Measurements from ENCODE around the gene SCFD2. TPM values are rescaled to one million over a fixed set of nuclear protein-coding genes. Genes with fewer than 3 reads are reported as not detected.
A peak's percentile ranks its signal among the peaks of the same experiment; 100 is the strongest.

Gene SCFD2
- total RNA-seq, 1 donor from 2014 or later = 22.8 TPM

DNA sequence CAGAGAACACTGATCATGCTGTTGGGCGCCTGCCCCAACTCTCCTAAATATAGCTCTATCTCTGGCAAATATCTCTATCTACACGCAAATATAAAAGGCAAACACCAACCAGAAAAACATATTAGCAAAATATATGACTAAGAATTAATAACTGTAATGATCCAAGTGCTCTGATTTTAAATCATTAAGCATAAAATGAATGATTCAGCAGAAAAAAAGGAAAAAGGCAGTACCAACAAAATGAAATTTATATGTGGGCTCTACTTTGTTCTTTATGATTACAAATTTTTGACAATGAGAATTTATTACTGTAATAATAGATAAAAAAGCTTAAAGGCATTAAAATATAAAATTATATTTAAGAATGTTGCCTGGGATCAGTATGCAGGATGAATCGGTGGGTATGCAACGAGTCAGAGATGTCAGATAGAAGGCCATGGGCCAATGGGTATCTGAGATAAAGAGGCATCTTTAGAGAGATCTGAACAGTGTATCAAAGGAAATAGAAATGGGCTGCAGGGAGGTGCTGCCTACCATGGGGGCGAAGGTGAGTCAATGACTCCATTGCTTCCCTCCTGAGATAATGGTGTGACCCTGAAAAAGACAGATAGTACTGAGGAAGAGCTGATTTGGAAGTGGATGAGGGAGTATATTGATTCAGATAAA lies 234.8 kb downstream of the SCFD2 start:
- H3K4me3 ChIP-seq = no peak overlapping the region
- H3K36me3 ChIP-seq = no peaks in the 10 kb centered on the region
- no peaks in the 10 kb centered on the region for H3K27me3 ChIP-seq
- peak overlapping the region; percentile 11 to 54 for H3K27ac ChIP-seq
- TF ChIP-seq, protein P1, sequence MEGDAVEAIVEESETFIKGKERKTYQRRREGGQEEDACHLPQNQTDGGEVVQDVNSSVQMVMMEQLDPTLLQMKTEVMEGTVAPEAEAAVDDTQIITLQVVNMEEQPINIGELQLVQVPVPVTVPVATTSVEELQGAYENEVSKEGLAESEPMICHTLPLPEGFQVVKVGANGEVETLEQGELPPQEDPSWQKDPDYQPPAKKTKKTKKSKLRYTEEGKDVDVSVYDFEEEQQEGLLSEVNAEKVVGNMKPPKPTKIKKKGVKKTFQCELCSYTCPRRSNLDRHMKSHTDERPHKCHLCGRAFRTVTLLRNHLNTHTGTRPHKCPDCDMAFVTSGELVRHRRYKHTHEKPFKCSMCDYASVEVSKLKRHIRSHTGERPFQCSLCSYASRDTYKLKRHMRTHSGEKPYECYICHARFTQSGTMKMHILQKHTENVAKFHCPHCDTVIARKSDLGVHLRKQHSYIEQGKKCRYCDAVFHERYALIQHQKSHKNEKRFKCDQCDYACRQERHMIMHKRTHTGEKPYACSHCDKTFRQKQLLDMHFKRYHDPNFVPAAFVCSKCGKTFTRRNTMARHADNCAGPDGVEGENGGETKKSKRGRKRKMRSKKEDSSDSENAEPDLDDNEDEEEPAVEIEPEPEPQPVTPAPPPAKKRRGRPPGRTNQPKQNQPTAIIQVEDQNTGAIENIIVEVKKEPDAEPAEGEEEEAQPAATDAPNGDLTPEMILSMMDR (IDR thresholded peaks at IDR 0.05) = no peak
- no peak for DNase-seq (ENCODE audit: low spot score in 2 of 2)
- no peaks in the 10 kb centered on the region for H3K9me3 ChIP-seq
- peaks cover 4 to 13% of the 10 kb centered on the region in 2 donors for H3K4me1 ChIP-seq
- intact Hi-C loops (cut with DNase I) = loop anchor here (10.0 kb wide), 1 partner anchor 54 kb away; no protein-coding TSS in a partner anchor

DNA sequence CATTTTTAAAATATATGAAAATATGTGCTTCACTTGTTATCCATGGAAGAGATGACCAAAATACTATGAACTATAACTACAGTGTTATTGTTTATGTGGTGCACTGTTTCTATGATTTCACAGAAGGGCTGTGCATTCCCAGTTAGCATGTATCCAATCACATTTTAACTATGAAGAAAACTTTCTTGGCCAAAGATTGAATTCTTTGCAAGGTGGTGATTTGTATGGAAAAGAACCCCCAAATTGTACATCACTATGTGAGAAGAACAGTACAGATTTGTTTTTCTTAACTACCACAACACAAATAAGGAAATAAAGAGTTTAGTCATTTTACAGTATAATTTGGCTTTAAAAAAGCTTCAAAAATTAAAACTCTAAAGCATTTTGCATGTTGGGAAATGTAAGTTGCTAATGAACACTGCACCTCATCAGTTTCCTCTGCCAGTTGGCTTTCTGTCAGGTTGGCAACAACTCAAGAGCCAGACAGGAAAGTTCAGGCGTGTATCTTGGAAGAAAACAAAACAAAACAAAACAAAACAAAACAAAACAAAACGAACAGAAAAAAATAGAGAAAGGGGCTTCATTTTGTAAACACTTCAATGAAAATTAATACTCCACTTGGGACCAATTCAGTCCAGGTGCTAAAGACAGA lies 237.0 kb downstream of the SCFD2 start:
- H3K9me3 ChIP-seq = no peaks in the 10 kb centered on the region
- TF ChIP-seq, protein P1 (IDR thresholded peaks at IDR 0.05) = no peak
- intact Hi-C loops (cut with DNase I) = no loop called here
- DNase-seq (ENCODE audit: low spot score in 2 of 2) = no peak
- H3K4me1 ChIP-seq = peaks cover 4 to 13% of the 10 kb centered on the region in 2 donors
- H3K27ac ChIP-seq = no peak overlapping the region
- no peaks in the 10 kb centered on the region for H3K27me3 ChIP-seq
- no peaks in the 10 kb centered on the region for H3K36me3 ChIP-seq
- no peak overlapping the region for H3K4me3 ChIP-seq

DNA sequence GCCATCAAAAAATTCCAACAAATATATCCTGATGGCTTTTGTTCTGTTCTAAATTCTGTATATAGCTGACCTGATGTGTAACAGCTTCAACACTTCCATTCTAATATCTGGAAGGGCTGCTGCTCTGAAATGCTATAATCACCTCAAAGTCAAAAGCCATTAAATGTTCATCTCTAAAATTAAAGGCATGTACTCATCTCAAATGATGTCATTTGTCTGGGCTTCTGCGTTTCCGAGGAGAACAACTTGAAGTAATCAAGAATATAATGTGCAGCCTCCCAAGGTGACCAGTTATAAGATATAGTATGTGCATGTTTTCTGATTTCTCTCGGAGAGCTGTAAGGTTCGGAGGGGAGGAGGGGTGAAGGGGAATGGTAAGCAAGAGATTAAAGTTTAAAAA lies 237.6 kb downstream of the SCFD2 start:
- Histone ChIP-seq H3K36me3 (no peaks in the 10 kb centered on the region), H3K9me3 (no peaks in the 10 kb centered on the region), H3K4me3 (no peak overlapping the region), H3K27me3 (no peaks in the 10 kb centered on the region), H3K4me1 (peaks cover 4 to 13% of the 10 kb centered on the region in 2 donors), H3K27ac (no peak overlapping the region)
- TF ChIP-seq, protein P1 (IDR thresholded peaks at IDR 0.05) = no peak
- no peak for DNase-seq (ENCODE audit: low spot score in 2 of 2)
- intact Hi-C loops (cut with DNase I) = no loop called here

DNA sequence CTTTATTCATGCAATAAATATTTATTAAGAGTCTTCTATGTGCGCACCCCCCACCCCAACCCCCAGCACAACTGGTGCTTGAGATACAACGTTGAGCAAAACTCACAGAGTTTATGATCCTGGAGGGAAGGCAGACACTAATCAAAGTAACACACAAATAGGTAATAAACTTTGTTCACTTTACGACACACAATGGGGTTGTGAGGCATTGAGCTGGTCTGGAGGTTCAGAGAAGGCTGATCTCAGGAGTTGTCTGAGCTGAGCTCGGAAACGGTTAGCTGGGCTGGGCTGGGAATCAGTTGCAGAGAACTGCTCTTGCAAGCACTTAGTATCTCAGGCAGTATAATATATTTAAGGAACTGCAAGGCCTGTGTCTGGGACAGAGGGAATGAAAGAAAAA lies 238.5 kb downstream of the SCFD2 start:
- DNase-seq (ENCODE audit: low spot score in 2 of 2) = no peak
- no peaks in the 10 kb centered on the region for H3K9me3 ChIP-seq
- no peak overlapping the region for H3K4me3 ChIP-seq
- intact Hi-C loops (cut with DNase I) = no loop called here
- H3K36me3 ChIP-seq = no peaks in the 10 kb centered on the region
- H3K27ac ChIP-seq = no peak overlapping the region
- H3K27me3 ChIP-seq = no peaks in the 10 kb centered on the region
- H3K4me1 ChIP-seq = peaks cover 4 to 13% of the 10 kb centered on the region in 2 donors
- TF ChIP-seq, protein P1 (IDR thresholded peaks at IDR 0.05) = no peak

DNA sequence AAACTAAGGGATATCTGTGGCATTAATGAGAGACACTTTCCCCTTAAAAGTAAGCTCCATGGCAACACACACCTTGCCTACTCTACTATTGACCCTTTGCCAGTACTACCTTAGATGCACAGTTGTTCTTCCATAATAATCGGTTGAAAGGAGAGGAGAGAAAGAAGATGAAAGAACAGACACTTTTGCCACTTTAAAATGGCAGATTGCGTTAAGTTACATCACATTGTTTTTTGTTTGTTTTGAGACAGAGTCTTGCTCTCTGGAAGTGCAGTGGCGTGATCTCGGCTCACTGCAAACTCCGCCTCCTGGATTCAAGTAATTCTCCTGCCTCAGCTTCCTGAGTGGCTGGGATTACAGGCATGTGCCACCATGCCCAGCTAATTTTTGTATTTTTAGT lies 239.8 kb downstream of the SCFD2 start:
- Histone ChIP-seq H3K4me3 (no peak overlapping the region), H3K27me3 (no peaks in the 10 kb centered on the region), H3K9me3 (no peaks in the 10 kb centered on the region), H3K4me1 (peaks cover 4 to 16% of the 10 kb centered on the region in 2 donors), H3K27ac (no peak overlapping the region), H3K36me3 (no peaks in the 10 kb centered on the region)
- intact Hi-C loops (cut with DNase I) = no loop called here
- TF ChIP-seq, protein P1 (IDR thresholded peaks at IDR 0.05) = no peak
- no peak for DNase-seq (ENCODE audit: low spot score in 2 of 2)
